ENCODE measurements around the gene FBXW4.
"Not testable (repeated sequence)": the region's sequence is repeated elsewhere in the genome, so short reads cannot be mapped to it uniquely, and the experiment has no call there.

FBXW4 gene

GRCh38 chr10:101651336-101651735, 43.6 kb downstream of the FBXW4 start:
- DNase-seq: no peak

GRCh38 chr10:101650863-101651262, 44.1 kb downstream of the FBXW4 start:
- DNase-seq: no peak

GRCh38 chr10:101649525-101650085, 45.4 kb downstream of the FBXW4 start:
- DNase-seq: no peak

GRCh38 chr10:101647255-101647654, 47.7 kb downstream of the FBXW4 start:
- no peak for DNase-seq

GRCh38 chr10:101646364-101646763, 48.6 kb downstream of the FBXW4 start:
- no peak for DNase-seq

GRCh38 chr10:101645659-101646058, 49.3 kb downstream of the FBXW4 start:
- no peak for DNase-seq

- DNase-seq: no peak
Measured at GRCh38 chr10:101644002-101644401, 51.0 kb downstream of the FBXW4 start.

- DNase-seq: no peak
Measured at GRCh38 chr10:101643546-101643945, 51.4 kb downstream of the FBXW4 start.

- no peak for DNase-seq
Measured at GRCh38 chr10:101639141-101639900, 55.6 kb downstream of the FBXW4 start.

GRCh38 chr10:101633510-101633909, 61.5 kb downstream of the FBXW4 start:
- not testable (repeated sequence) for DNase-seq

- DNase-seq: no peak
Measured at GRCh38 chr10:101631821-101632475, 63.0 kb downstream of the FBXW4 start.

- no peak for DNase-seq
Measured at GRCh38 chr10:101630633-101630920, 64.4 kb downstream of the FBXW4 start.

GRCh38 chr10:101629837-101630632, 64.9 kb downstream of the FBXW4 start:
- DNase-seq: no peak

- no peak for DNase-seq
Measured at GRCh38 chr10:101625821-101626412, 69.1 kb downstream of the FBXW4 start.

- no peak for DNase-seq
Measured at GRCh38 chr10:101624526-101625102, 70.4 kb downstream of the FBXW4 start.

GRCh38 chr10:101623528-101623927, 71.4 kb downstream of the FBXW4 start:
- DNase-seq: no peak

GRCh38 chr10:101619983-101620382, 75.0 kb downstream of the FBXW4 start:
- no peak for DNase-seq

GRCh38 chr10:101618871-101619270, 76.1 kb downstream of the FBXW4 start:
- DNase-seq: no peak

- no peak for DNase-seq
Measured at GRCh38 chr10:101617824-101618568, 77.0 kb downstream of the FBXW4 start.

- DNase-seq: no peak
Measured at GRCh38 chr10:101617102-101617823, 77.7 kb downstream of the FBXW4 start.

GRCh38 chr10:101616415-101617101, 78.4 kb downstream of the FBXW4 start:
- no peak for DNase-seq

Measured in NCI-H2029 (cell line).